Activated CD4-positive, alpha-beta T cell treated with anti-CD3 and anti-CD28 coated beads, Interleukin-2, amount 50 U/mL, for 48 hours (primary cell): ENCODE data around the gene PTPRQ.

Experiments
- DNase-seq, 2 experiments: peaks; one replicate each; pipeline ENCODE4 v3.0.0-alpha.2; 2020

The PTPRQ gene

DNA sequence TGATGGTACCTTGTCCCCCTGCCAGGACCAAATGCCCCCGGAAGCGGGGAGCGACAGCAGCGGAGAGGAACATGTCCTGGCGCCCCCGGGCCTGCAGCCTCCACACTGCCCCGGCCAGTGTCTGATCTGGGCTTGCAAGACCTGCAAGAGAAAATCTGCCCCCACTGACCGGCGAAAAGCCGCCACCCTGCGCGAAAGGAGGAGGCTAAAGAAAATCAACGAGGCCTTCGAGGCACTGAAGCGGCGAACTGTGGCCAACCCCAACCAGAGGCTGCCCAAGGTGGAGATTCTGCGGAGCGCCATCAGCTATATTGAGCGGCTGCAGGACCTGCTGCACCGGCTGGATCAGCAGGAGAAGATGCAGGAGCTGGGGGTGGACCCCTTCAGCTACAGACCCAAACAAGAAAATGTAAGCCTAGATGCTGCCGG, 263.8 kb downstream of the PTPRQ start:
- no peak for DNase-seq

DNA sequence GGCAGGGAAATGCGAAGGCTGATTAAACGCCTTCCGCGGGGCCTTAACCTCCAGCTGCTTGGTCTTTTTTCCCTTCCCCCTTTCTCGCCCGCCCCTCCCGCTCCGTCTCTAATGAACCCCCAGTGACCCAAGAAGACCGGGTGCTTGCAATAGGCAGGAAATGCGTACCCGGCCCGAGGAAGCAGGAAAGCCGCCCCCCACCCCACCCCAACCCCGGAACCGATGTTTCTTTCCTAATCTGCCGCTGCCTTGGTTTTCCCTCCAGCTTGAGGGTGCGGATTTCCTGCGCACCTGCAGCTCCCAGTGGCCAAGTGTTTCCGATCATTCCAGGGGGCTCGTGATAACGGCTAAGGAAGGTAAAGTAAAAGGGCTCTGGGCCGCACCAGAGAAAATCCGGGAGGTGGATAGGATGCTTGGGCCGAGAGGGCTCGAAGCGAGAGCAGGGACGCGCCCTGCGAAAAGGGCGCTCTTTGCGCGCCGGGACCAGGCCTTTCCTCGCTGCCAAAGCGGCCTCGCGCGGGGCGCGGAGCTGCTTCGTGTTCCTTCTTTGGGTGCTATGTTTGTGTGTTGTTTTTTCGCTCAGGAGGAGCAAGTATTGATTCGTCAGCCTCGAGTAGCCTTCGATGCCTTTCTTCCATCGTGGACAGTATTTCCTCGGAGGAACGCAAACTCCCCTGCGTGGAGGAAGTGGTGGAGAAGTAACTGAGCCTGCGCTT, 264.4 kb downstream of the PTPRQ start:
- DNase-seq, result no peak

DNA sequence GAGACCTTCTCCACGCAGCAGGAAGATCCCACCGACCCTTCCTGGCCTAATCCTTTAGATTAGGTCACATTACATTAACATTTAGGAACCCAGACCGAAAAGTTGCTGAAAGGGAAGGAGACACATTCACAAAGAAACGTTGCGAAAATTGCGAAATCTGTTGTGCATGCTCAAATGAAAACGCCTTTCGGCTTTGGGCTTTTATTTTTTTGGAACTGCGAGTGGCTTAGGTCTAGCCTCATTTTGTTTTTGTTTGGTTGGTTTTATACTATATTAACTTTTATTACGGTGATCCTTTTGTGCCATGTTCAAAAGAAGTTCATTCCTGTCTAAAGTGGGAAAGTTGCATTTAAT, 264.9 kb downstream of the PTPRQ start:
- DNase-seq, result no peak

DNA sequence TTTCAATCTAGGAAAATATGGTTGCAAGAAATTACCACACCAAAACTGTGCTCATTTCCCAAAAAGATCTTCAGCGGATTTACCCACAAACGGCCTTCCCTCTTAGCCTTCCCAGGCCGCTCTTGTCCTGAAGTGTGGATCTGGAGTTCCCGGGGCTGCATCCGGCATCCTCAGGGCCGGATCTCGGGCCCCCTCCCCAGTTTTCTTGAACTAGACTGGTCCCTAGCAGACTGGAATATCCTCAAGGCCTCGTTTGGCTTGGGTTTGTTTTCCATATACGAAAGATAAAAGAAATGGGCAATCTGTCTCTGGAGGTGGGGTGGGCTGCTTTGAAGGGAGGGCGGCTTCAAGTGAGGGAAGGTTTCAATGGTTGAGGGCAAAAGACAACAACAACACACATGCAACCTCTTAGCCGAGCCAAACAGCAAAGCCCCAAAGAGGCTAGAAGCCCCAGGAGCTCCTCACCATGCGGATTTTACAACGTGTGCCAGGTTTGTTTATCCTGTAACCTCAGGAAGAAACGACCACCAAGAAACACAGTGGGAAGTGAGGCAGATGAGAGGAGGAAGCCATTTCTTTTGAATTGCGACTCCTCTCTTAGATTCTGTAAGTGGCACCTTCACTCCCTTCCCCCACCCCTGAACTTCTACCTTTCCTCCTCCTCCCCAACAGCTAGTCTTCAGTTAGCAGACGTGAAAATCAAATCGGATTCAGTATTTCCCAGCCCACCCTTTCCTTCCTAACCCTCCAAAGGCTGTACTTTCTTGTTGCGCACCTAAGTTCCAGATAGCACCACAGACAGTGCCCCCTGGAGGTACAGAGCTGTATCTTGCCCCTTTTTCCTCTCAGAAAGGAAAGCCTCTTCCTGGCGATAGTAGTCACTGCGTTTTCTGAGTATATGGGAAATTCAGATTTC, 266.0 kb downstream of the PTPRQ start:
- DNase-seq, result no peak

DNA sequence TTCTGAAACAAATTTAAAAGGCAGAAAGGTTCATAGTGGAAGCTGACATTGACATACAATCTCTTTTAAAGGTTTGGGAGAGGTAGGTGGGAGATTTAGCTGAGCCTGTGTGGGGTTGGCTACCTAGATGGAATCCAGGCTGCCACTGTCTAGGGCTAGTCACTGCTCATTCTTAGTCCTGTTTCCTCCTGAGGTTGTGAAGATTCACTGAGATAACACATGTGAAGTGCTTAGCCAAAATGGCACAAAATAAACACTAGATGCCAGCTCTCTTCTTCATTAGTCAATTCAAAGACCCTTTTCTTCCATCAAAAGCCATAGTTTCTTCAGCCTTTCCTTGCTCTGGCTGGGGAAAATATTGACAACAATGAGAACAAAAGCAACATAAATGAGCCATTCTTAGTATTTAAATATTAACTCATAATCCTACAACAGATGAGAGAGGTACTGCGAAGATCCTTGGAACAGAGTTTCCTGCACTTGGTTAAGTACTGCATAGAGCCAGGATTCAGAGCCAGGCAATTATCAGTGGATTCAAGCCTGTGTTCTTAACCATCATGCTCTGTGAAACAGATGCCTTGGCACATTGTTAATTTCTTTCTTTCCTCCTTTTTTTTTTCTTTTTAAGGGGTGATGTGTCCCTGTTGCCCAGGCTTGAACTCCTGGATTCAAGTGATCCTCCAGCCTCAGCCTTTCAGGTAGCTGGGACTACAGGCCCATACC, 266.9 kb downstream of the PTPRQ start:
- DNase-seq, result no peak

DNA sequence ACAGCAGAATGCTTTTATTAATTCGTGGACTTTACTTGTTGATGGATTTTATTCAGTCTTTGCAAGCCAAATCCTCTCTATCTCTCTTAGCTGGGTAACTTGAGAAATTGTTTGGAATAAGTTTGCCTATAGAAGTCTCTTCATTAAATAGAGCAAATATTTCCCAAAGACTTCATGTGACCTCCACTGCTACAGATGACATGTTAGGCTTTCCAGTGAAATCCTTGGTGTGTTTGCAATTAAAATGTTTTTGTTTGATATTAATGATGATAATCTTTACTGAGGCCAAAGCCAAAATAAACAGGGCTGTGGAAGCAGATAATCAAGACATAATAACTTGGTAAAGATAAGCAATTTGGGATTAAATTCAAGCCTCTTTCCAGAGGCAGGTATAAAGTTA, 267.8 kb downstream of the PTPRQ start:
- no peak for DNase-seq

DNA sequence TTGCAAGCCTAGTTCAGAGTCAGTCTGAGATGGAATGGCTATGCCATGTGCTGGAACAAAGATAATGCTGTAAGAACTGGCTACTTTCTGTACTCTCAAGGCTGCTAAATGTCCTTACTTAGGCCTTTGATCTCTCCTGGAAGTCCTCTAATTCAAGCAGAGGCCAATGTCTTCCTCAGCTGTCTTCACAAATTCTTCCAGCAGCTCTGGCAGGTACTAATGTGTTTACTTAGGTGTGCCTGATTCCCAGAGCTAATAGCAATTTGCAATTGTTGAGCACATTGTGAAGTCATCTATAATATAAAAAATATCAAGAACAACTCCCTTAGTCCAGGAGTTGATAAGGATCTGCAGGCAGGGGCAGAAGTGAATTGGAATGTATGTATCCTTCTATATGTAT, 268.8 kb downstream of the PTPRQ start:
- DNase-seq, result no peak

DNA sequence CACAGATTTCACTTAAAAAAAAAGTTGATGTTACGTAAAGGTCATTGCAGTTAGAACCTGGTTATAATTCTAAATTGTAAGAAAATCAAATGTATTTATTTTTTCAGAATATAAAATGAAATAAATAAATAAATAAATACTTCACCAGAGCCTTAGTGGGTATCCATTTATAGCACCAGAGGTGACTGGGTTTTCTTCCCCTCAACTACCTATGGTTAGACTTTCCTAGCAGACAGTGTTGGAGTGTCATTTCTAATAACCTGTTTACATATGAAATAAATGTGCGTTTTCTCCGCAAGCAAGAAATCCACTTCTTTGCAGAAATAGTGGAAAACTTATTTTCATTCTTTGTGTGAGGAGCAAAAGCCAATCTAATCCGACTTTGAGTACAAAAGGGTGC, 269.4 kb downstream of the PTPRQ start:
- DNase-seq, result no peak

DNA sequence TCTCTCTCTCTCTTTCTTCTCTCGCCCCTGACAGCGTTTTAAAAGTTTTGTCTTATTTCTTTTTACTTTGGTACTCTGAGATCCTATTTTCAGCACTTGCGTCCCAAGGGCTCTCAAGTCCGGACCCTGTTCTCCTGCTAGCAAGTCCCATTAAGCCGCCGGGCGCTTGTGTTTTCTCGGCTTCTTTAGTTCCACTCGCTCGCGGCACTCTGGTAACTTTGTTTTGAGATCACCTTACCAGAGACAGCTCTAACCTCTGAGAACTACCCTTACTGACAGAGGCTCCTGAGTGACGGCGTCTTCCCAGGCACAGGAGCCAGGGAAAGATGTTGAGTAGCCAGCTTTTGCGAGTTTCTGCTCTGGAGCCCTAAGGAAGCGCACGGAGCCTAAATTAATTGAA, 270.0 kb downstream of the PTPRQ start:
- no peak for DNase-seq

DNA sequence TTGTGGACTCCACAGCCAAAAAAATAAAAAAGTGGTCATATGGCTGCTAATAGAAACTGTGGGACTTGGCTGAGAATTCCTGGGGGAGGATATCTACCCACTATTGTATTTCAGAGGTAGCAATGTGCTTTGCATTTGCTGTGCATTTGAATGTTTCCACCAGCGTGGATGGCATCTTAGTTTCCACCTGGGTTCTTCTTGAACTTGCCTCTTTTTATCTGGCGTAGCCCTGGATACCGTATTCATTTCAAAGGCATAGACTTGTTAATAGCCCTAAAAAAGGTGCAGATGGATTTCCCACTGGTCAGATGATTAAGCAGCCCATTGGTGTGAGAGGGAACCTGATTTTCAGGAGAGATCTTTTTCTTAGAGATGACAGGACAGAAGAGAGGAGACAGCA, 270.8 kb downstream of the PTPRQ start:
- no peak for DNase-seq

DNA sequence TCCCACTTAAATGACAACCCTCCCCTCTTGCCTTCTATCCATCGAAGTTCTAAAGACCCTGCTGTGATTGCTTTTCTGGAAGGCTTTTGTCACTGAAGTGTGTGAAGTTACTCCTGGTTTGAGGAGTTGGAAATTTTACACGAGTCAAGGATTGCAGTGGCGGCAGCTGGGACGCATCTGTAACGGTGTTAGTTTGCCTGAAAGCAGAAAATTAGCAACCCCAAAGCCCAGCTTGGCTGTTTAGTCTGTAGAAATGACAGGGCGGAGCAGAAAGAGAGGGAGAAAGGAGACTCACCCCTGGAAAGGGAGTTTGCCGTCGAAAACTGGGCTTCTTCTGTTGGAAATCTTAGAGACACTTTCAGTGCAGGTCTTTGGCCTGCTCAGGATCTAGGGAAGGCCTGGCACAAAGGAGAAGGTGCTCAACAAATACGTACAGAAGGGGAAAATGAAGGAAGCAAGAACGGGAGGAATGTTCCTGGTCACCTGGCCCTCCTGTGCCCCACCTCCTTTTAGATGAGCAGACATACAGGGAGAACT, 271.7 kb downstream of the PTPRQ start:
- DNase-seq, result no peak

DNA sequence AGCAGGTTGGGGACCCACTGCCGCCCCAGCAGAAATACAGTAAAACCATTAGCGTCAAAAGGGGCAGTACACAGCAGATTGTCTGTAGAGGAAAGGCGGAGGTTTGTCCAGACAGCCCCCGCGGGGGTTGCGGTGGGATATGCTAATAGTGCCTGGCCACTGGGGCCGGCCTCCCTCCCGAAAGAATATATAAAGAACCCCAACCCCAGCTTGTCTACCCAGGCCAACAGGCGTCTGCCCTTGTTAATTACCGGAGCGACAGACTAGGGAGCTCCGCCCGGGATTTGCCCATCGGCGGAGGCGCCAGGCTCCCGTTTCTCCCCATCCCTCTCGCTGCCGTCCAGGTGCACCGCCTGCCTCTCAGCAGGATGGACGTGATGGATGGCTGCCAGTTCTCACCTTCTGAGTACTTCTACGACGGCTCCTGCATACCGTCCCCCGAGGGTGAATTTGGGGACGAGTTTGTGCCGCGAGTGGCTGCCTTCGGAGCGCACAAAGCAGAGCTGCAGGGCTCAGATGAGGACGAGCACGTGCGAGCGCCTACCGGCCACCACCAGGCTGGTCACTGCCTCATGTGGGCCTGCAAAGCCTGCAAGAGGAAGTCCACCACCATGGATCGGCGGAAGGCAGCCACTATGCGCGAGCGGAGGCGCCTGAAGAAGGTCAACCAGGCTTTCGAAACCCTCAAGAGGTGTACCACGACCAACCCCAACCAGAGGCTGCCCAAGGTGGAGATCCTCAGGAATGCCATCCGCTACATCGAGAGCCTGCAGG, 272.8 kb downstream of the PTPRQ start, which contains the start of gene MYF5:
Gene MYF5 (plus strand): TSS at position 217 of the 774 bp plus-strand sequence. CDS start 152 bp downstream, at position 369.
- no peak for DNase-seq

DNA sequence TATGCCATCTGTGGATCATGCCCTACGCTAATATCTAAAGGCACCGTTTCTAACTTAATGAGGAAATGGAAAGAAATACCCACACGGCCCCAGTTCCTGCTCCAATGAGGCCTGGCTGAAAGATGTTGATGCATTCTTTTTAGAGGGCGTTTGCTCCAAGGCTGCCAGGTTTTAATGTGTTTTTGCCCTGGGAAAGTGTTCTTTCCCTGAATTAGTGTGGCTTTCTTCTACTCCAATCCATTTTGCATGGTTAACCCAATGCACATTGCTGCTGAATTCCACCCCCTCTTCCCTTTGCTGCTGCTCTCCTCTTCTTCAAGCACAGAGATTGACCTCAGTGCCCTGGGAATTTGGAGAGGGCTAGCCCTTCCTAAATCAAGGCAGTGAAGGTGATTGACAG, 273.8 kb downstream of the PTPRQ start:
- no peak for DNase-seq

DNA sequence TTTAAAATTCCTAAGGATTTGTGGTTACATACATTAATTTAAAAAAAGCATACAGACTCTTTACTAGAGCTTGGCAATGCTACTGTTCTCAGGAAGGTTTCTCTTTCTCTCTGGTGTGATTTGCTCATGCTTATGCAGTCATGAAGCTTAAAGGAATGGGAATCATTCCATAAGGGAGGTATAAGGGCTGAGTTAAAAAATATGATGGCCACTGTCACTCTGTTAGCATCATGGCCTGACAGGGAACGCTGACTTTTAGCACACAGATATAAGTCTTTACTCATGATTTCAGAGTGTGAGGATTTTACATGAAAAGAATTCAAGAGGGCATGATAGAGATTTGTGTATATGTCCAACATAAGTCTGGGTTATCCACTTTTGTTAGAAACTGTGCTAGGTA, 276.5 kb downstream of the PTPRQ start:
- DNase-seq, result no peak

DNA sequence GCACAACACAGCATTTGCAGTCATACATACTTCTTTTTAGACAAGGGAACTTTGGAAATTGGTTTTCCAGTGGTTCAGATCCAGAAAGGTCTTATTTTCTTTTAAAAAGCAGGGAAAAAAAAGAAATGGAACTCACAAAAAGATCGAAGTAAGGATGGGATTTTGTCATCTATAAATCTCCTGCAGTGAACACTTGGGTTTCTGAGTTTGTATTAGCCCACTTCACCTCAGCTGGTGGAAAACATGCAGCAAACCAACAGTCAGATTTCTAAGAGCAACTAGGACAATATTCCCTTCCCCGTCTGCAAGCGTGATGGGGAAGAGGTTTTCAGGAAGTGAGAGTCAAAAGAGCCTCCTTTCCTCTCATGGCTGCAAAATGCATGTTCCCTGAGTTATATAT, 277.3 kb downstream of the PTPRQ start:
- DNase-seq, result no peak
